Measurements from ENCODE around the gene GALNT11.
"Not testable (repeated sequence)": the region's sequence is repeated elsewhere in the genome, so short reads cannot be mapped to it uniquely, and the experiment has no call there.

Gene GALNT11

GRCh38 chr7:152030059-152030458 is 4.6 kb downstream of the GALNT11 start:
- DNase-seq, result not testable (repeated sequence)

DNA sequence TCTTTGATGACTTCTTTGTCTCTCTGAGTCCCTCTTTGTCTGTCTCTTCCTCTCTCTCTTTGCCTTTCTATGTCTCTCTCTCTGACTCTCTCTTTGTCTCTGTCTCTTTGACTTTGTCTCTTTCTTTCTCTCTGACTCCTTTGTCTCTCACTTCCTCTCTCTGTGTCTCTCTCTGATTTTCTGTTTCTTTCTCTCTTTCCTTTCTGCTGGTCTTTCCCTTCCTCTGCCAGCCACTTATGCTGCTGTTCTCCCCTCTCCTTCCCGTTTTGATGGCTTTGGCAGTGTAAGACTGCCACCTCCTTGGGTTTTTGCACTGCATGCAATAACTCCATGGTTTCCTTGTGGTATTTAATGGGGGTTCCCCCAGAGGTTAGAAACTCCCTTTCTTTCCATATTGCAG is 5.2 kb downstream of the GALNT11 start:
- not testable (repeated sequence) for DNase-seq

DNA sequence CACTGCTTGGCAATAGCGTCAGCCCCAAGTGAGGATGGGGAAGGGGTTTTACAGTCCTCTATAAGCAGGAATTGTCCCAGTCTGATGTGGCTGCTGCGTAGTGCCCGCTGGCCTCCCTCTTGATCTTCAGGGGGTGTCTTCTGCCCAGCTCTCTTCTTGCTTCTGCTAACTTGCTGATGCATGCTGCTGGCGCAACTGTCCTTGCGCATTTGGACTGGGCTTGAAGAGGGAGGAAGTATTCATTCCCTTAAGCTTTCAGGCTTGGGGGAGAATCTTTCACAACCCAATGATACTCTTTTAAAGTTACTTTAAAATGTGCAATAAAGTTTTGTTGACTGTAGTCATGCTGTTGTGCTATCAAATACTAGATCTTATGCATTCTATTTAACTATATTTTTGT is 10.3 kb downstream of the GALNT11 start:
- DNase-seq, result no peak

- DNase-seq, result not testable (repeated sequence)
Measured at GRCh38 chr7:152038410-152038809, 12.9 kb downstream of the GALNT11 start.

DNA sequence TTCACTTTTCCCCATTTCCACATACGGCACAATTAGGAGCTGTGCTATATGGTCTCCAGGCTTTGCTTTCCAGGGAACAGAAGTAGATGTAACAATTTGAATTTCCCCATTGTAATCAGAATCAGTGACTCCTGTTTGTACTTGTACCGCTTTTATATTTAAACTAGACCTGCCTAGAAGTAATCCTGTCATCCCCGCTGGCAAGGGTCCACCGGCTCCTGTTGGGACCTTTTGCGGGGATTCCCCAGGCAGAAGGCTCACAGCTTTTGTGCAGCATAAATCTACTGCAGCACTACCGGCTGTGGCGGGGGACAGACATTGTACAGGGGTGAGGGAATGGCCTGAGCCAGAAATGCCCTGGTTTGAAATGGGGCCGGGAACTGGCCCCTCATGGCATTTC is 17.6 kb downstream of the GALNT11 start:
- DNase-seq, result not testable (repeated sequence)

GRCh38 chr7:152044909-152045308 is 19.4 kb downstream of the GALNT11 start:
- not testable (repeated sequence) for DNase-seq

DNA sequence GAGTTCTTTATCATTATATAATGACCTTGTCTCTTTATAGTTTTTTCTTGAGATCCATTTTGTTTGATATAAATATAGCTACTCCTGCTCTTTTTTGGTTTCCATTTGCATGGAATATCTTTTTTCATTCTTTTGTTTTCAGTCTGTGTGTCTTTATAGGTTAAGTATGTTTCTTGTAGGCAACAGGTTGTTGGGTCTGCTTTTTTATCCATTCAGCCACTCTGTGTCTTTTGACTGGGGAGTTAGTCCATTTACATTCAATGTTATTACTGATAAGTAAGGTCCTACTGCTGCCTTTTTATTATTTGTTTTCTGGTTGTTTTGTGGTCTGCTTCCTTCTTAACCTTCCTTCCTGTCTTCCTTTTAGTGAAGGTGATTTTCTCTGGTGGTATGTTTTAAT is 21.1 kb downstream of the GALNT11 start:
- no peak for DNase-seq

GRCh38 chr7:152048051-152048450 is 22.6 kb downstream of the GALNT11 start:
- no peak for DNase-seq

DNA sequence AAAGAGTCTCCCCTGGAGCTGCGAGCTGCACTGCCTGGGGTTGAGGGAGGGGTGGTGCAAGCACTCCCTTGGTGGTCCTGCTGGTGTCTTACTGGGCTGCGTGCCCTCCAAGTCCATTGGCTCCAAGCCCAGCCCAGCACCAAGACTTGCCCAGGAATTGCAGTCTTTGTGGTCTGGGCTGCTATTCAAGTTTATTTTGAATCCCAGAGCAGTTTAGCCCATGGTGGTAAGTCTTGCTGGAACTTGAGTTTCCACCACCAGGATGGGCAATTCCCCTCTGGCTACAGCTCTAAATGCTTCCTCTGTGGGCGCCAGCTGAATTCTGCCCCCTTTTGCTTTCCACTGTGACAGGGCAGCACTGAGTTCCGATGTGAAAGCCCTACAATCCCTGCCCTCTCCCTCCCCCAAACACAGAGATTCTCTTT is 25.1 kb downstream of the GALNT11 start:
- DNase-seq, result no peak

DNA sequence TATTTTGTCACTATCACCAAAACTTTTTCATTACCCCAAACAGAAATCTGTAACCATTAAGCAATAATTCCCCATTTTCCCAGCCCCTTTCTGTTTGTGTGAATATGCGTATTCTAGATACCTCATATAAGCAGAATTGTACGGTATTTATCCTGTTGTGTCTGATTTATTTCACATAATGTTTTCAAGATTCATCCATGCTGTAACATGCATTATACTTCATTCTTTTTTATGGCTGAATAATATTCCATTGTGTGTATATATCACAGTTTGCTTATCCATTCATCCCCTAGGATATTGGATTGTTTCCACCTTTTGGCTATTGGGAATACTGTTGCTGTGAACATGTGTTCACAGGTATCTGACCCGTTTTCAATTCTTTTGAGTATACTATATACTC is 26.5 kb downstream of the GALNT11 start:
- DNase-seq, result no peak

DNA sequence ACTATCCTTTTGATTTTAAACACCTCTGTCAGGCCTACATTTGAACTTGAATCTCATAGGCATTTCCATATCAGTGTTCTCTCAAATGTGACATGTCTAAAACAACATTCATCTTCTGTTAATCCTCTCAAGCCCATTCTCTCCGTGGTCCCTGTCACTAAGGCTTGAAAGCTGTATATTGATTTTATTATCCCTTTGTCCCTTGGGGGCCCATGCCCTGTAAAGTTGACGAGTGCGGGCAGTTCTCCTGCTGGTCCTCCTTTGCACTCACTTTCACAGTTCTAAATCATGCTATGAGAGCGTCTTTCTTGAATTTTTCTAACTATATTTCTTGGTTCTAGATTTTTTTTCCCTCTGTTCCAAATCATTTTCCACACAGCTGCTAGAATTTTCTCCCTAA is 27.3 kb downstream of the GALNT11 start:
- DNase-seq, result no peak

- no peak for DNase-seq
Measured at GRCh38 chr7:152054367-152055230, 29.1 kb downstream of the GALNT11 start.

- no peak for DNase-seq
Measured at GRCh38 chr7:152056621-152057274, 31.3 kb downstream of the GALNT11 start.

DNA sequence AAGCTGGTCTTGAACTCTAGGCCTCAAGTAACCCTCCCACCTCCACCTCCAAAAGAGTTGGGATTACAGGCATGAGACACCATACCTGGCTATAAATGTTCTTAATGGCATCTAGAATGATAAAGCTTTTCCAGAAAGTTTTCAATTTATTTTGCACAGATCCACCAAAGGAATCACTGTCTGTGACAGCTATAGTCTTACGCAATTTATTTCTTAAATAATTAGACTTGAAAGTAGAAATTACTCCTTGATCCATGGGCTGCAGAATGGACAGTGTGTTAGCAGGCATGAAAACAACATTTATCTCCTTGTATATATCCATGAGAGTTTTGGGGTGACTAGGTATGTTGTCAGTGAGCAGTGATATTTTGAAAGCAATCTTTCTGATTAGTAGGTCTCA is 33.8 kb downstream of the GALNT11 start:
- DNase-seq, result no peak

DNA sequence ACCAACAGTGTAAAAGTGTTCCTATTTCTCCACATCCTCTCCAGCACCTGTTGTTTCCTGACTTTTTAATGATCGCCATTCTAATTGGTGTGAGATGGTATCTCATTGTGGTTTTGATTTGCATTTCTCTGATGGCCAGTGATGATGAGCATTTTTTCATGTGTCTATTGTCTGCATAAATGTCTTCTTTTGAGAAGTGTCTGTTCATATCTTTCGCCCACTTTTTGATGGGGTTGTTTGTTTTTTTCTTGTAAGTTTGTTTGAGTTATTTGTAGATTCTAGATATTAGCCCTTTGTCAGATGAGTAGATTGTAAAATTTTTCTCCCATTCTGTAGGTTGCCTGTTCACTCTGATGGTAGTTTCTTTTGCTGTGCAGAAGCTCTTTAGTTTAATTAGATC is 35.6 kb downstream of the GALNT11 start:
- DNase-seq, result not testable (repeated sequence)

DNA sequence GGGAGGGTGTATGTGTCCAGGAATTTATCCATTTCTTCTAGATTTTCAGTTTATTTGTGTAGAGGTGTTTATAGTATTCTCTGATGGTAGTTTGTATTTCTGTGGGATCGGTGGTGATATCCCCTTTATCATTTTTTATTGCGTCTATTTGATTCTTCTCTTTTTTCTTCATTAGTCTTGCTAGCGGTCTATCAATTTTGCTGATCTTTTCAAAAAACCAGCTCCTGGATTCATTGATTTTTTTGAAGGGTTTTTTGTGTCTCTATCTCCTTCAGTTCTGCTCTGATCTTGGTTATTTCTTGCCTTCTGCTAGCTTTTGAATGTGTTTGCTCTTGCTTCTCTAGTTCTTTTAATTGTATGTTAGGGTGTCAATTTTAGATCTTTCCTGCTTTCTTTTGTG is 37.7 kb downstream of the GALNT11 start:
- DNase-seq, result not testable (repeated sequence)

DNA sequence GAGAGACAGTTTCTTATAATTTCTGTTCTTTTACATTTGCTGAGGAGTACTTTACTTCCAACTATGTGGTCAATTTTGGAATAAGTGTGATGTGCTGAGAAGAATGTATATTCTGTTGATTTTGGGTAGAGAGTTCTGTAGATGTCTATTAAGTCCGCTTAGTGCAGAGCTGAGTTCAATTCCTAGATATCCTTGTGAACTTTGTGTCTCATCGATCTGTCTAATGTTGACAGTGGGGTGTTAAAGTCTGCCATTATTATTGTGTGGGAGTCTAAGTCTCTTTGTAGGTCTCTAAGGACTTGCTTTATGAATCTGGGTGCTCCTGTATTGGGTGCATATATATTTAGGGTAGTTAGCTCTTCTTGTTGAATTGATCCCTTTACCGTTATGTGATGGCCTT is 38.3 kb downstream of the GALNT11 start:
- not testable (repeated sequence) for DNase-seq

GRCh38 chr7:152065800-152066344 is 40.4 kb downstream of the GALNT11 start:
- not testable (repeated sequence) for DNase-seq

DNA sequence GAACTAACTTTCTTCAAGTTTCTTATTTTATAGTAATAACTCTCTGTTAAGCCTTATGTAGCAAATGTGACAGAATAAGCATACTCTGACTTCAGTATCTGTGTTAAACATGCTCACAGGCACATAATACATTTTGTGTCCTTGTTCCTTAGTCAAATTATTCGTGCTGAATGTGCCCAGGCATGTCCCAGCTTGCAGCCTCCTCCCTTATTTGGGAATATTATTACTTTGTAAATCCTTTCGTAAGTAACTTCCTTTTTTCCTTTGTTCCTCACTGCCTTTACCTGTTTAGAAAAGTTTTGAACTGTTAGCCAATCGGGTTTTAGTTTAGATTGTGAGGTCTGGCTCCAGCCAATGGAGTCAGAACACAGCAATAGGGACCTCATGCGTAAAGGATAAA is 46.9 kb downstream of the GALNT11 start:
- DNase-seq, result no peak

DNA sequence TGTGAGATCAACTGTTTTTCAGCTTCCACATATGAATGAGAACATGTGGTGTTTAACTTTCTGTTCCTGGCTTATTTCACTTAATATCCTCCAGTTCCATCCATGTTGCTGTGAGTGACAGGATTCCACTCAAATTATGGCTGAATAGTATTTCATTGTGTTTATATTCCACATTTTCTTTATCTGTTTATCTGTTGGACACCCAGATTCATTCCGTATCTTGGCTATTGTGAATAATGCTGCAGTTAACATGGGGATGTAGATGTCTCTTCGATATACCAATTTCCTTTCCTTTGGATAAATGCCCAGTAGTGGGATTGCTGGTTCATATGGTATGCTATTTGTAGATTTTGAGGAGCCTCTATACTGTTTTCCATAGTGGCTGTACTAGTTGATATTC is 47.9 kb downstream of the GALNT11 start:
- DNase-seq, result no peak

- DNase-seq, result no peak
Measured at GRCh38 chr7:152074673-152075072, 49.2 kb downstream of the GALNT11 start.

GRCh38 chr7:152075379-152075778 is 49.9 kb downstream of the GALNT11 start:
- DNase-seq, result not testable (repeated sequence)

DNA sequence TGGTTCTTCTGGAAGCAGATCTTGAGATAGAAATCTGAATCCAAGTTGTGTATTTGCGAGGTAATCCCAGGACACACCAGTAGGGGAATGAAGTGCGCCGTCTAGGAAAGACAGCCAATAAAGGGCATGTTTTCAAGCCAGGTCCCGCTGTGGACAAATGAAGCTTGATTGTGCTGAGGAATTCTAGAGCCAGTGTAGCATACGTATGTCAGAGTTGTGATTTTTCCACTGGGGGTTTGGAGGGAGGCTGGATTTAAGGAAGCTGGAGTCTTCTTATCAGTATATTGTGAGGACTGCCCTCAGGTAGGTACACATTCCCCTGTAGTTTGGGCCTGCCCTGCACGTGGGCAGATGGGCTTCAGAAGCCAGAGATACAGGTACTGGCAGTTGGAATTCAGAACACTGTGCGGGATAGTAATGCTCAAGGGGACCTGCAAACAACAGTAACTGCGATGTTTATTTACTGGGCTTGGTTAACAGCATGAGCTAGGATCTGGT is 50.9 kb downstream of the GALNT11 start:
- DNase-seq, result no peak
